T-helper 2 cell treated with Interferon-gamma antibody and Interleukin-4, amounts not matched to agents 100 ng/mL and 5 ng/mL, for 36 hours (primary cell): ENCODE results near the gene PAM16. TPM values are rescaled to one million over a fixed set of nuclear protein-coding genes. Genes with fewer than 3 reads are reported as not detected.

Source experiments
- intact Hi-C: fragments of 100-400 bp; cut with micrococcal nuclease; formaldehyde crosslinking; loops from one replicate; pipeline ENCODE4 v1.15.1; 2023
- total RNA-seq: library from RNA; stranded (reverse); gene quantifications from 2 replicates; pipeline ENCODE4 v1.2.3, GENCODE V29; 2022

PAM16 gene
- total RNA-seq, 1 donor from 2014 or later: 48.5 TPM

DNA sequence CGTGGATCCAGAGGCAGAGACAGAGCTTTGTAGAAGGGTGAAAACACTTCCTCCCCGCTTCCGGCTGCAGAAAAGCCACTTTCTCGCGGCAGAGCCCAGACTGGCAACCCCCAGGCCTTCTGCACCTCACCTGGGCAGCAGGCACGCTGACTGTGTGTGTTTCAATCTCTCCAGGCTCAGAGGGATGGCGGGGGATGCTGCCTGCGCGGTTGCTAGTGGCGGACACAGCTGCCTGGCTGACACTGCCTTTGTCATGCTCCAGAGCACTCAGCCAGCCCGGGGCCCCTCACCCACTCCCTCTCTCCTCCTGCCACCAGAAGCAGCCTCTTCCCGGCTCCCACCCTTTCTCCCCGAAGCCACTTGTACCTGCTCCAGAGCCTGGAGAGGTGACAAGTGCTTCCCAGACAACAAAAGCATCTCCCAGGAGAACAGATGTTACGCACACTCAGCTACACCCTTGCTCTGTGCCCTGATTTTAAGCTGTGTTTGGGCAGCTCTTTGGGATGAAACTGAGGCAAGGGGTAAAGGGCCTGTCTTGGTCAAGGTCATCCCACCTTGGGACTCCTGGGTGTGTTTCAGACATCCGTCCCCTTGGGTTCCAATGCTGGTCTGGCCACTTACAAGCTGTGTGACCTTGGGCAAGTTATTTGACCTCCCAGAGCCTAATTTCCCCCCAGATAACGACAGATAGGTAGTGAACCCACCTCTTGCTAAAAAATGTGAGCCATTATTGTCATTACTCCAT is 44.5 kb downstream of the PAM16 start:
- intact Hi-C loops: loop anchor here (1.0 to 5.0 kb wide), 7 partner anchors 35 to 651 kb away; partner anchors contain the start of genes ADCY9, DNAJA3, NMRAL1 and PAM16

DNA sequence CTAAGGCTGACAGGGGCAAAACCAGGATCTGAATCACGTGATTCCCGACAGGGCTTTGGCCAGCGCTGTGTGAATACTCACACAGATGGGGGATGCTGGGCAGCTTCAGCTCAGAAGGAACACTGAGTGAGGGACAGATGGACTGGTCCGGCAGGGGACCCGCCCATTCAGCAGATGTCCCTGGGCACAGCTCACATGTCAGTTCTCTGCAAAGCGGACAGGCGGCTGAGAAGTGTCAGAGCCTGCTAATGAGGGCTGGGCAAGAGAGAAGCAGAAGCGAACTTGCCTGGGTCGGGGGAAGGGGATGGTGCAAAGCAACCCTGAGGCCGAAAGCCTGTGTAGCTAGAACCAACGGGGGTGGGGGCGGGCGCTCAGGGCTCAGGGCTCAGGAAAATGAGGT is 47.1 kb downstream of the PAM16 start:
- intact Hi-C loops: no loop called here

- intact Hi-C loops: no loop called here
These were observed 49.2 kb downstream of the PAM16 start for GRCh38 chr16:4301968-4302367.

- intact Hi-C loops: no loop called here
These were observed 49.9 kb downstream of the PAM16 start for GRCh38 chr16:4301177-4301576.

DNA sequence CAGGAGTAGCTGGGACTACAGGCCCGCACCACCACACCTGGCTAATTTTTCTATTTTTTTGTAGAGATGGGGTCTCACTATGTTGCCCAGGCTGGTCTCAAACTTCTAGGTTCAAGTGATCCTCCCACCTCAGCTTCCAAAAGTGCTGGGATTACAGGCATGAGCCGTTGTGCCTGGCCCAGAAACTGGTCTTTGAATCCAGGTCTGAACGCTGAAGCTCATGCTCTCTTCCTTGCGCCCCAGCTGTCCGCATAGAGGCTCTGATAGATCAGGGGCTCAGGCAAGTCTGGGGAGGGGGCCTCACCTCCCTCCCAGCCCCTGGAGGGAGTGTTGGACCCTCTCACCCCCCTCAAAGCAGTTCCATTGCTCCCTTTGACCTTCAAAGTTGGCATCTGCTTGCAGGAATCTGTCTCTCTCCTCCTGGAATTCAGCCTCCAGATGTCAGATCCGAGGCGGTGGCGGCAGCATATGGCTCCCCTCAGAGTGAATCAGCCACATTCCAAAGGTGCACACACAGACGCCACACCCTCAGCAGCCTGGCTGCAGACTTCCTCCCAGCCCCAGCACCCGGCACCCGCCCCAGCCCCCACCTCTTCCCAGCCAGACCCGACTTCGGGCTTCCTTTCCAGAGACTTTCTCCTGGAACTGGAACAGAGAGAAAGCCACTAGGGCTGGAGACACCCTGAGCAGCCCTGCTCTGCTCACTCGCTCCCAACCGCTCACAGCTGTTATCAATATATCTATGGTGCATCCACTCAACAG is 52.2 kb downstream of the PAM16 start:
- intact Hi-C loops: no loop called here

- intact Hi-C loops: no loop called here
These were observed 53.6 kb downstream of the PAM16 start for GRCh38 chr16:4297480-4297879.

DNA sequence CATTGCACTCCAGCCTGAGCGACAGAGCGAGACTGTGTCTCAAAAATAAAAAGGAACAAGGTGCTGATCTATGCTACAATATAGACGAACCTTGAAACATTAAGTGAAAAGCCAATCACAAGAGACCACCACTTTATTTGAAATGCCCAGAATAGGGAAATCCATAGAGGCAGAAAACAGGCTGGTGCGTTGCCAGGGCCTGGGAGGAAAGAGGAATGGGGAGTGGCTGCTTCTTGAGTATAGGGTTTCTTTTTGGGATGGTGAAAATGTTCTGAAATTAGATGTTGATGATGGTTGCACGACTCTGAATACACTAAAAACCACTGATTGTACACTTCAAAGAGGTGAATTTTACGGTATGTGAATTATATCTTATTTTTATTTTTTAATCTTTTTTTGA is 55.5 kb downstream of the PAM16 start:
- intact Hi-C loops: no loop called here

GRCh38 chr16:4293822-4294457 is 57.2 kb downstream of the PAM16 start:
- intact Hi-C loops: no loop called here

DNA sequence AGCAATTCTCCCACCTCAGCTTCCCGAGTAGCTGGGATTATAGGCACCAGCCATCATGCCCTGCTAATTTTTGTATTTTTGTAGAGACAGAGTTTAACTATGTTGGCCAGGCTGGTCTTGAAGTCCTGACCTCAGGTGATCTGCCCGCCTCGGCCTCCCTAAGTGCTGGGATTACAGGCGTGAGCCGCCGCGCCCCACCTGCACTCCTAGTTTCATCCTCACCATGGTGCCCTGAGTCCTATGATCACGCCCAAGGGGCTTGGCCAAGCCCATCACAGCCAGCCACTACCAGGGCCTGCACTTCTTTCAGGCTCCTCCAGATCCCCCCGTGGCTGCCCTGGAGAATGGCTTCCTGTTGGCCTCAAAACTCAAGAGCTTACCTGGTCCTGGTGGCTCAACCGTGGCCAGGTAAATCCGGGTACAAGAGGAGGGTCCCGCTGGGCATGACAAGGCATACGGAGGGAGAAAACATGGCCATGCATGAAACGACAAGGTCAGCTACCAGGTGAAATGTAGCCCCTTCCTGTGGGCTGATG is 57.9 kb downstream of the PAM16 start:
- intact Hi-C loops: no loop called here

DNA sequence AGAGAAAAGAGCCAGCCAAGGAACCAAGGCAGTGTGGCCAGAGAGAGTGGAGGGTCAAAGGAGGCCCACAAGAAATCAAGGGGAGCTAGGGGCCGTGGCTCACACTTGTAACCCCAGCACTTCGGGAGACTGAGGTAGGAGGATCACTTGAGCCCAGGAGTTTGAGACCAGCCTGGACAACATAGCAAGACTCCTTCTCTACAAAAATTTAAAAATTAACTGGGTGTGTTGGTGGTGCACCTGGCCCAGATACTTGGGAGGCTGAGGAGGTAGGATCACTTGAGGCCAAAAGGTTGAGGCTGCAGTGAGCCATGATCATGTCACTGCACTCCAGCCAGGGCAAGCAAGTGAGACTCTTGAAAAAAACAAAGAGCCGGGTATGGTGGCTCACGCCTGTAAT is 59.4 kb downstream of the PAM16 start:
- intact Hi-C loops: no loop called here

Other genes starting within 250 kb of the PAM16 start
- 7.8 and 8.9 TPM in 2 replicates for gene ADCY9, start 234.9 kb downstream of the PAM16 start, total RNA-seq
- gene SRL, start 109.2 kb downstream of the PAM16 start, total RNA-seq: not detected in 2 replicates
- gene TFAP4, start 78.3 kb downstream of the PAM16 start, total RNA-seq: 25.4 and 27.0 TPM in 2 replicates
- 0.64 and 0.77 TPM in 2 replicates for gene GLIS2, start 35.3 kb downstream of the PAM16 start, total RNA-seq
- gene VASN, start 20.5 kb upstream of the PAM16 start, total RNA-seq: not detected in 2 replicates
- 200 and 202 TPM in 2 replicates for gene CORO7, start 65.3 kb upstream of the PAM16 start, total RNA-seq
- gene DNAJA3, start 74.5 kb upstream of the PAM16 start, total RNA-seq: 66.0 and 68.6 TPM in 2 replicates
- 45.1 and 45.7 TPM in 2 replicates for gene NMRAL1, start 123.3 kb upstream of the PAM16 start, total RNA-seq
- 77.5 and 79.6 TPM in 2 replicates for gene HMOX2, start 125.1 kb upstream of the PAM16 start, total RNA-seq
- gene CDIP1, start 187.5 kb upstream of the PAM16 start, total RNA-seq: 48.6 and 53.6 TPM in 2 replicates
- gene C16orf96, start 205.0 kb upstream of the PAM16 start, total RNA-seq: 0.05 and 0.16 TPM in 2 replicates